HFFc6 (cell line): ENCODE measurements around the gene CD6. TPM values are rescaled to one million over a fixed set of nuclear protein-coding genes. Genes with fewer than 3 reads are reported as not detected.

Source experiments
- DNase-seq: peaks from one replicate; pipeline ENCODE4 v3.0.0-alpha.2; 2018
- H3K27ac Mint-ChIP-seq: 2 replicates; pipeline ENCODE4 v1.8.0; 2020; ENCODE audit warnings: mild to moderate bottlenecking, mixed read lengths
- H3K27me3 Mint-ChIP-seq: 2 replicates; pipeline ENCODE4 v1.8.0; 2021; ENCODE audit warnings: mild to moderate bottlenecking, moderate library complexity, mixed read lengths; ENCODE audit not compliant: insufficient read depth
- H3K36me3 Mint-ChIP-seq: 2 replicates; pipeline ENCODE4 v1.8.0; 2021; ENCODE audit warnings: low read depth, mixed read lengths
- H3K4me1 Mint-ChIP-seq: 2 replicates; pipeline ENCODE4 v1.8.0; 2020; ENCODE audit warnings: low read depth, mixed read lengths
- H3K4me3 Mint-ChIP-seq: 2 replicates; pipeline ENCODE4 v1.8.0; 2020; ENCODE audit warnings: mild to moderate bottlenecking, moderate library complexity, mixed read lengths
- H3K9me3 Mint-ChIP-seq: 2 replicates; pipeline ENCODE4 v1.8.0; 2020; ENCODE audit warnings: mild to moderate bottlenecking, mixed read lengths
- total RNA-seq, 6 experiments: library from RNA; stranded (reverse); fragmentation: NEBNext Ultra II Directional; extraction: Animal tissue kit (Norgen Biotek cat#: 25700); gene quantifications; 2 replicates in 1 of 6; 3 replicates in 5 of 6; pipeline ENCODE4 v1.2.3, GENCODE V29; 2021
- TF ChIP-seq, protein P1 (sequence below): fragments of 200-600 bp; sonication (generic); IDR thresholded peaks from 2 replicates; pipeline ENCODE4 v1.5.0; 2021; ENCODE audit warnings: antibody characterized with exemption, mild to moderate bottlenecking

The CD6 gene
- total RNA-seq, 6 experiments from 2014 or later, result not detected

DNA sequence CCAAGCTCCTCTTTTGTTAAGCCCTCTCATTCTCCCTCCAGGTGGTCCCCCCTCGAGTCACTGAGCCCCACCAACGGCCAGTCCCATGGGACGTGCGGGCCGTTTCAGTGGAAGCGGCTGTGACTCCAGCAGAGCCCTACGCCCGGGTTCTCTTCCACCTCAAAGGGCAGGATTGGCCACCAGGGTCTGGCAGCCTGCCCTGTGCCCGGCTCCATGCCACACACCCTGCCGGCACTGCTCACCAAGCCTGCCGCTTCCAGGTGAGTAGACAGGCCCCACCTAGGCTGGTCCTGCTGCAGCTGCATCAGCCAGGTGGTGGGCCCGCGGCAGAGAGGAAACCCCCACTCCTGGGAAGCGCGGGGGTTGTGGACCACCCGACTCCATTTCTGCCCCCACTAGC lies 43.9 kb upstream of the CD6 start:
- no peak overlapping the region for H3K4me3 Mint-ChIP-seq
- H3K27ac Mint-ChIP-seq, result no peak overlapping the region
- H3K36me3 Mint-ChIP-seq, result 0 out of 2 replicates have a peak, but pooled peaks cover under 1% of the 10 kb centered on the region
- peaks cover 13% of the 10 kb centered on the region for H3K4me1 Mint-ChIP-seq
- no peaks in the 10 kb centered on the region for H3K27me3 Mint-ChIP-seq
- no peaks in the 10 kb centered on the region for H3K9me3 Mint-ChIP-seq
- TF ChIP-seq, protein P1, sequence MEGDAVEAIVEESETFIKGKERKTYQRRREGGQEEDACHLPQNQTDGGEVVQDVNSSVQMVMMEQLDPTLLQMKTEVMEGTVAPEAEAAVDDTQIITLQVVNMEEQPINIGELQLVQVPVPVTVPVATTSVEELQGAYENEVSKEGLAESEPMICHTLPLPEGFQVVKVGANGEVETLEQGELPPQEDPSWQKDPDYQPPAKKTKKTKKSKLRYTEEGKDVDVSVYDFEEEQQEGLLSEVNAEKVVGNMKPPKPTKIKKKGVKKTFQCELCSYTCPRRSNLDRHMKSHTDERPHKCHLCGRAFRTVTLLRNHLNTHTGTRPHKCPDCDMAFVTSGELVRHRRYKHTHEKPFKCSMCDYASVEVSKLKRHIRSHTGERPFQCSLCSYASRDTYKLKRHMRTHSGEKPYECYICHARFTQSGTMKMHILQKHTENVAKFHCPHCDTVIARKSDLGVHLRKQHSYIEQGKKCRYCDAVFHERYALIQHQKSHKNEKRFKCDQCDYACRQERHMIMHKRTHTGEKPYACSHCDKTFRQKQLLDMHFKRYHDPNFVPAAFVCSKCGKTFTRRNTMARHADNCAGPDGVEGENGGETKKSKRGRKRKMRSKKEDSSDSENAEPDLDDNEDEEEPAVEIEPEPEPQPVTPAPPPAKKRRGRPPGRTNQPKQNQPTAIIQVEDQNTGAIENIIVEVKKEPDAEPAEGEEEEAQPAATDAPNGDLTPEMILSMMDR, result no peak
- no peak for DNase-seq

- Mint-ChIP-seq H3K36me3 (no peaks in the 10 kb centered on the region), H3K9me3 (no peaks in the 10 kb centered on the region), H3K4me1 (peaks cover 13% of the 10 kb centered on the region)
Observed at GRCh38 chr11:60928563-60929001, 42.9 kb upstream of the CD6 start.

GRCh38 chr11:60929764-60930163 lies 41.7 kb upstream of the CD6 start:
- Mint-ChIP-seq H3K36me3 (no peaks in the 10 kb centered on the region), H3K4me3 (no peak overlapping the region), H3K4me1 (peaks cover 13% of the 10 kb centered on the region), H3K9me3 (no peaks in the 10 kb centered on the region), H3K27ac (no peak overlapping the region), H3K27me3 (no peaks in the 10 kb centered on the region)
- DNase-seq, result no peak
- TF ChIP-seq, protein P1, result no peak

More at GRCh38 chr11:60928563-60929001, 42.9 kb upstream of the CD6 start:
- TF ChIP-seq, protein P1, result no peak
- no peak for DNase-seq
- H3K27ac Mint-ChIP-seq, result no peak overlapping the region
- H3K27me3 Mint-ChIP-seq, result no peaks in the 10 kb centered on the region
- no peak overlapping the region for H3K4me3 Mint-ChIP-seq

- Mint-ChIP-seq H3K4me1 (peaks cover 8% of the 10 kb centered on the region), H3K27me3 (no peaks in the 10 kb centered on the region), H3K27ac (no peak overlapping the region), H3K36me3 (no peaks in the 10 kb centered on the region), H3K4me3 (no peak overlapping the region), H3K9me3 (no peaks in the 10 kb centered on the region)
- TF ChIP-seq, protein P1, result no peak
- DNase-seq, result no peak
Observed at GRCh38 chr11:60930394-60930793, 41.1 kb upstream of the CD6 start.

- Mint-ChIP-seq H3K4me3 (no peak overlapping the region), H3K36me3 (no peaks in the 10 kb centered on the region), H3K27ac (no peak overlapping the region), H3K9me3 (no peaks in the 10 kb centered on the region), H3K4me1 (no peaks in the 10 kb centered on the region), H3K27me3 (no peaks in the 10 kb centered on the region)
- TF ChIP-seq, protein P1, result no peak
- DNase-seq, result no peak
Observed at GRCh38 chr11:60931917-60932316, 39.6 kb upstream of the CD6 start.
